ENCODE measurements around the gene CXCR6.

GRCh38 chr3:45927881-45928280 lies 15.4 kb upstream of the CXCR6 start:
- TF ChIP-seq CTCF (IDR thresholded peaks at IDR 0.05; ENCODE audit: low read length) (no peak), EZH2phosphoT487 (IDR thresholded peaks at IDR 0.05; ENCODE audit: low read length) (no peak), EZH2 (optimal IDR thresholded peaks at IDR 0.05; ENCODE audit: low read depth, low read length) (no peak)
